Endodermal cell (in vitro differentiated cells): ENCODE results near the gene C17orf114.

Experiments used
- DNase-seq: peaks from one replicate; pipeline ENCODE4 v3.0.0-alpha.2; 2017
- H3K27ac ChIP-seq: 2 replicates; pipeline ENCODE4 v1.5.1; 2013; ENCODE audit warnings: mild to moderate bottlenecking, low read depth, low read length, moderate library complexity
- H3K27me3 ChIP-seq: 2 replicates; pipeline ENCODE4 v1.6.1; 2013; ENCODE audit warnings: mild to moderate bottlenecking, low read length, moderate library complexity; ENCODE audit not compliant: insufficient read depth, control insufficient read depth, poor library complexity, severe bottlenecking
- H3K36me3 ChIP-seq: 2 replicates; pipeline ENCODE4 v1.7.0; 2013; ENCODE audit warnings: mild to moderate bottlenecking, low read length, moderate library complexity; ENCODE audit not compliant: control insufficient read depth, insufficient read depth
- H3K4me1 ChIP-seq: one replicate; pipeline ENCODE4 v1.7.0; 2013; ENCODE audit warnings: low read length; ENCODE audit not compliant: control insufficient read depth, insufficient read depth
- H3K4me3 ChIP-seq: 2 replicates; pipeline ENCODE4 v1.5.1; 2013; ENCODE audit warnings: mild to moderate bottlenecking, low read length, moderate library complexity
- H3K9ac ChIP-seq: 2 replicates; pipeline ENCODE4 v1.6.1; 2013; ENCODE audit warnings: mild to moderate bottlenecking, low read length, moderate library complexity; ENCODE audit not compliant: poor library complexity, severe bottlenecking; ENCODE audit errors: extremely low read depth
- H3K9me3 ChIP-seq: 2 replicates; pipeline ENCODE4 v1.6.1; 2013; ENCODE audit warnings: mild to moderate bottlenecking, low read length, moderate library complexity; ENCODE audit not compliant: control insufficient read depth
- H3K27ac Mint-ChIP-seq: 2 replicates; pipeline ENCODE4 v1.8.0; 2020; ENCODE audit warnings: mixed read lengths
- H3K27me3 Mint-ChIP-seq: 2 replicates; pipeline ENCODE4 v1.8.0; 2021; ENCODE audit warnings: mild to moderate bottlenecking, mixed read lengths; ENCODE audit not compliant: insufficient read depth
- H3K36me3 Mint-ChIP-seq: 2 replicates; pipeline ENCODE4 v1.8.0; 2020; ENCODE audit warnings: low read depth, mixed read lengths
- H3K4me1 Mint-ChIP-seq: 2 replicates; pipeline ENCODE4 v1.8.0; 2020; ENCODE audit warnings: mixed read lengths
- H3K4me3 Mint-ChIP-seq: 2 replicates; pipeline ENCODE4 v1.8.0; 2020; ENCODE audit warnings: mild to moderate bottlenecking, moderate library complexity, mixed read lengths
- H3K9me3 Mint-ChIP-seq: 2 replicates; pipeline ENCODE4 v1.8.0; 2020; ENCODE audit warnings: mild to moderate bottlenecking, mixed read lengths
- WGBS, 2 experiments: methylation state at CpG; one replicate each; pipeline versions ENCODE4 v1.1.5 to v1.1.7; 2013; ENCODE audit warnings: missing lambda C conversion rate in 2 of 2, mixed read lengths in 1 of 2; ENCODE audit not compliant: insufficient coverage in 1 of 2, insufficient read length in 1 of 2; 5-methylcytosine and 5-hydroxymethylcytosine counted together
- TF ChIP-seq, protein P1 (sequence below): fragments of 200-600 bp; sonication (generic); conservative IDR thresholded peaks from 2 replicates; pipeline ENCODE4 v1.5.0; 2021; ENCODE audit warnings: antibody characterized with exemption, mild to moderate bottlenecking

C17orf114 gene

DNA sequence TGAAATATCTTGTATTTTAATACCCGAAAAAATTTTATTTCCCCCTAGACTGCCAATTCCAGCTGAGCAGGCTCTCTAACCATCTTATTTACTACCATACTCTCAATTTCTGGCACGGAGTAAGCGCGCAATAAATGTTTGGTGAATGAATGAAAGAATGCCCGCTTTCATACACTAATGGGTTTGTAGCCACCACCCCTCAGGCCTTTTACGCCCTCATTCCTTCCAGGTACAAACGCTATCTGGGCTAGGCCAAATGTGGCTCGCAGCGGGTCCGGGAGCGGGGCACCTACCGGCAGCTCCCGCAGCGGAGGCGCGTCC, 4.3 kb upstream of the C17orf114 start:
- Histone ChIP-seq H3K27ac (no peak overlapping the region), H3K9ac (peak overlapping the region; percentile 60), H3K36me3 (peaks cover 26% of the 10 kb centered on the region), H3K9me3 (no peaks in the 10 kb centered on the region), H3K27me3 (no peaks in the 10 kb centered on the region), H3K4me3 (peak overlapping the region; percentile 93), H3K4me1 (no peaks in the 10 kb centered on the region)
- Mint-ChIP-seq H3K27me3 (no peaks in the 10 kb centered on the region), H3K9me3 (no peaks in the 10 kb centered on the region), H3K27ac (no peak overlapping the region), H3K4me3 (peak overlapping the region; percentile 79), H3K4me1 (peaks cover 6% of the 10 kb centered on the region), H3K36me3 (peaks cover 22% of the 10 kb centered on the region)
- no peak for DNase-seq
- 4 to 6% methylated on average over 7 to 16 of the region's 16 CpGs for WGBS, 2 experiments
- TF ChIP-seq, protein P1, sequence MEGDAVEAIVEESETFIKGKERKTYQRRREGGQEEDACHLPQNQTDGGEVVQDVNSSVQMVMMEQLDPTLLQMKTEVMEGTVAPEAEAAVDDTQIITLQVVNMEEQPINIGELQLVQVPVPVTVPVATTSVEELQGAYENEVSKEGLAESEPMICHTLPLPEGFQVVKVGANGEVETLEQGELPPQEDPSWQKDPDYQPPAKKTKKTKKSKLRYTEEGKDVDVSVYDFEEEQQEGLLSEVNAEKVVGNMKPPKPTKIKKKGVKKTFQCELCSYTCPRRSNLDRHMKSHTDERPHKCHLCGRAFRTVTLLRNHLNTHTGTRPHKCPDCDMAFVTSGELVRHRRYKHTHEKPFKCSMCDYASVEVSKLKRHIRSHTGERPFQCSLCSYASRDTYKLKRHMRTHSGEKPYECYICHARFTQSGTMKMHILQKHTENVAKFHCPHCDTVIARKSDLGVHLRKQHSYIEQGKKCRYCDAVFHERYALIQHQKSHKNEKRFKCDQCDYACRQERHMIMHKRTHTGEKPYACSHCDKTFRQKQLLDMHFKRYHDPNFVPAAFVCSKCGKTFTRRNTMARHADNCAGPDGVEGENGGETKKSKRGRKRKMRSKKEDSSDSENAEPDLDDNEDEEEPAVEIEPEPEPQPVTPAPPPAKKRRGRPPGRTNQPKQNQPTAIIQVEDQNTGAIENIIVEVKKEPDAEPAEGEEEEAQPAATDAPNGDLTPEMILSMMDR, result no peak

- H3K4me3 ChIP-seq, result no peak overlapping the region
- H3K27me3 Mint-ChIP-seq, result no peaks in the 10 kb centered on the region
- no peak for DNase-seq
- 69 to 70% methylated on average over 8 to 10 of the region's 10 CpGs for WGBS, 2 experiments
- no peak overlapping the region for H3K4me3 Mint-ChIP-seq
- H3K9me3 Mint-ChIP-seq, result peaks cover 2% of the 10 kb centered on the region
- H3K27ac ChIP-seq, result no peak overlapping the region
- no peaks in the 10 kb centered on the region for H3K4me1 ChIP-seq
- TF ChIP-seq, protein P1, result no peak
- H3K9ac ChIP-seq, result no peak overlapping the region
- H3K36me3 Mint-ChIP-seq, result peaks cover 22% of the 10 kb centered on the region
- H3K9me3 ChIP-seq, result no peaks in the 10 kb centered on the region
- H3K27me3 ChIP-seq, result no peaks in the 10 kb centered on the region
- H3K27ac Mint-ChIP-seq, result no peak overlapping the region
- H3K4me1 Mint-ChIP-seq, result peaks cover 2% of the 10 kb centered on the region
- H3K36me3 ChIP-seq, result peaks cover 20% of the 10 kb centered on the region
Observed at GRCh38 chr17:4800462-4801196, 1.5 kb downstream of the C17orf114 start.

GRCh38 chr17:4796552-4796920, 5.6 kb downstream of the C17orf114 start:
- Histone ChIP-seq H3K4me3 (peak overlapping the region; percentile 98), H3K4me1 (no peaks in the 10 kb centered on the region), H3K27ac (peak overlapping the region; percentile 49), H3K36me3 (peaks cover 20% of the 10 kb centered on the region), H3K9ac (peak overlapping the region; percentile 86), H3K27me3 (peaks cover 15% of the 10 kb centered on the region), H3K9me3 (peaks cover 5% of the 10 kb centered on the region)
- Mint-ChIP-seq H3K4me3 (peak overlapping the region; percentile 99), H3K27ac (peak overlapping the region; percentile 98), H3K4me1 (peaks cover 2% of the 10 kb centered on the region), H3K36me3 (peaks cover 22% of the 10 kb centered on the region), H3K9me3 (peaks cover 2% of the 10 kb centered on the region), H3K27me3 (peaks cover 21% of the 10 kb centered on the region)
- 0 to 7% methylated on average over 3 to 7 of the region's 7 CpGs for WGBS, 2 experiments
- peak; percentile 91 for DNase-seq
- TF ChIP-seq, protein P1, result no peak
